Stimulated activated naive CD4-positive, alpha-beta T cell (primary cell): ENCODE results near the gene VAV2.
"Not testable (repeated sequence)": the region's sequence is repeated elsewhere in the genome, so short reads cannot be mapped to it uniquely, and the experiment has no call there.

Experiments used
- DNase-seq, 6 experiments: peaks; one replicate each; lab custom pipeline; 2025; lab: John Stamatoyannopoulos, UW

The VAV2 gene

GRCh38 chr9:133938086-133938485, 54.0 kb downstream of the VAV2 start:
- DNase-seq = no peak

GRCh38 chr9:133937120-133937519, 55.0 kb downstream of the VAV2 start:
- no peak for DNase-seq

DNA sequence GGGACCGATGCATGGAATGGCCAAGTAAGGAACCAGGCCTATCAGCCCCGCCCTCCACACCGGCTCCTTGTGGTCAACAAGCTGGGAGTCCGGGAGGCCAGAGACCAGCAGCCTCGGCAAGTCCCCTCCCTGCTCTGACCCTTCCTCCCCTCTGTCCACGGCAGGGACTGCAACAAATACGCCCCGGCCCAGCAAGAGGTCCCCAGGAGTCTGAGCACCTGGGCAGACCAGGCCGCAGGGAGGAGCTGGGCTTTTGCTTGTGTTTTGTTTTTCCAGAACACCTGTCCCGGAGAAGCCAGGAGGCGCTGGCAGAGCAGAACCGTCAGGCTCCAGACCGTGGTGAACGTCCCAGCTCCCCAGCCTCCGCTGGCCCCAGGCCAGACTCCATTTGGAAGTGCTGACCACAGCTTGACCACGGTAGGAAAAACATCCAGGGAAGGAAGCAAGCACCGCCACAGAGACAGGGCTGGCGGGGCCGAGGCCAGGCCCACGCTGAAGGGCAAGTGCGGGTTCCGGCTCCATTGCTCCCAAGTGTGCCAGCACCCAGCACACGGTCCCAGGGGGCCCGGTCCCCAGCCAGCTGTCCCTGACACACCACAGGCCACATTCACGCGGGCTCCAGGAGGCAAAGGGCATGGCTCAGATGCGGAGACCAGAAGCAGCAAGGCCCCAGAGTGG, 56.7 kb downstream of the VAV2 start:
- no peak for DNase-seq

- no peak for DNase-seq
Observed at GRCh38 chr9:133934482-133935232, 57.5 kb downstream of the VAV2 start.

GRCh38 chr9:133933426-133934026, 58.6 kb downstream of the VAV2 start:
- DNase-seq = no peak

DNA sequence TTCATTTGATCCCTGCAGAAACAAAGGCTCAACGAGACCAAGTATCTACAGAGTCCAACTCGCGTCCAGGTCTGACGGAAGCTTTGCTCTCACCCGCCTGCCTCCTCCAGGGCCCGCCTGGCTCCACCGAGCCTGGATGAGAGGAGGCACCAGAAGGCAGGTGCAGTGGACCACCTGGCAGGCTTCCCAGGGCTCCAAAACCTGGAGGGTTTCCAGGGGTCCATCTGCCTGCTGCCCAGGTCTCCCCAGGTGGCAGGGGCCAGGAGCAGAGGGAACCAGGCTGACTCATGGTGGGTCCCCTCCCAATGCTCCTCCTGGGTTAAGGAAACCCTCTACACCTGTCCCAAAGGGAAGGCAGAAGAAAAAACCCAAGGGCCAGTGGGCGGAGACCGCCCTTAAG, 59.5 kb downstream of the VAV2 start:
- no peak for DNase-seq

DNA sequence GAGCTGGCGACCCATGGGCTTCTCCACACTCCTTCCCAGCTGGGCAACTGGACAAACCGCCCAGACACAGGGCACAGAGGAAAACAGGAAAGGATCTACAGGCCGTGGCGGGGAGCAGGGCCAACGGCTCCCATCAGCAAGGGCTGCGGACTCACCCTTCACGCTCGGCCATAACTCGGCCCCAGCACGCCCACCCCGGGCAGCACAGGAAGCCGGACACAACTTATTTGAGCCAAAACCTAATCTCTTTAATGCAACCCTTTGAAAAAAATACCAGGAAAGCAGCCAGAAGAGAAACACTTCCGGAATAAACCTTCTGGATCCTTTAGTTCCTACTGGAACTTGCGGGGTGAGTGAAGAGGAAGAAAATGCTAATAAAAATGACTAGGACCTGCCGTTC, 59.9 kb downstream of the VAV2 start:
- DNase-seq = no peak

- DNase-seq = no peak
Observed at GRCh38 chr9:133930682-133931485, 61.2 kb downstream of the VAV2 start.

GRCh38 chr9:133930046-133930681, 62.0 kb downstream of the VAV2 start:
- no peak for DNase-seq

GRCh38 chr9:133929599-133929998, 62.5 kb downstream of the VAV2 start:
- no peak for DNase-seq

DNA sequence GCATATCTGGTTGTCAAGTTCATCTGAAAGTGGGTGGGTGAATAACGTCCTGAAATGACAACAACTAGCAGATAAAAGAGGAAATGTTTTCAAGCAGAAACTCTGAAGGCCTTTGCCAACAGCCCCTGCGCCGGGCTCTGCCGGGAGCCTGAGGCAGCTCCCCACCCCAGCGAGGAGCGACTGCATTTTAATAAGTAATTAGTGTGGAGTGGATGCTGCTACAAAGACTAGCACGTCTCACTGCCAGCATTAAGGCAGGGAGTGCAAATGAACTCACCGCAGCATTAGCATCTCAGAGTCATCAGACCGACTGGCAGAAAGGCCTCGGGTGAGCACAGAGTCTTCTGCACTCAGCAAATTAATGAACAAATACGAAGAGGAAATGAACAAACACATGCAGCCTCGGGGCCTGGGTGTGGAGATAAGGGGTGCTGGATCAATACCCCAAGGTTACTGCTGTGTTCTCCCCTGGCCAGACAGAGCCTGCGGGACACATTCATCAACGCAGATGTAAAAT, 63.8 kb downstream of the VAV2 start:
- no peak for DNase-seq

- no peak for DNase-seq
Observed at GRCh38 chr9:133927041-133927440, 65.1 kb downstream of the VAV2 start.

DNA sequence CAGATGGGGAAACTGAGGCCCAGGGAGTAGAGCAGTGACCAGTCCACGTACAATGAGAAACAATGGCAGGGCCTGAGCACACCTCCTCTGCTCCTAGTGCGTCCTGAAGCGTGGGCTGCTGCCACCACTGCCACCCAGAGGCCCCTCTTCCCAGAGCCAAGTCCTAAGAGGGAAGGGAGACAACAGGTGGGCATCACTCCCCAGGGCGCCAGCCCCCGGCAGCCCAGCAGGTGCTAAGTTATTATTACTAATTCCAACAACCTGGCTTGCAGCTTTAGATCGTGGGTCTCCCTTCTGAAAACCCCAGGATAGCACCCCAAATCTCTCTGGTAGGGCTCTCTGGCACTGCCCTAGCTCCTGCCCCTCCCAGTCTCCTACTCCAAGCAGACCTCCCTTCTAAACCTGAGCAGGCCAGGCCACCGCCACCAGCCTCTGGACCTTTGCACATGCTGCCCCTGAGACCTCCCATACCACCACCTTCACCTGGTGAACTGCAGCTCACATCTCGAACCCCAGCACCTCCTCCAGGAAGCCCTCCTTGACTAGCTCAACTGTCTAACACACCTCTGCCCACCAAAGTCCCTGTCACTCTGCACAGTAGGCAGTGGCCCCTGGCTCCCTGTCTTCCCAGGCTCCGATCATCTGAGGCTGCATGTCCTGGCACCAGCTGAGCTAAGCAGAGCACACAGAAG, 65.8 kb downstream of the VAV2 start:
- DNase-seq = no peak

GRCh38 chr9:133924453-133924852, 67.7 kb downstream of the VAV2 start:
- no peak for DNase-seq

DNA sequence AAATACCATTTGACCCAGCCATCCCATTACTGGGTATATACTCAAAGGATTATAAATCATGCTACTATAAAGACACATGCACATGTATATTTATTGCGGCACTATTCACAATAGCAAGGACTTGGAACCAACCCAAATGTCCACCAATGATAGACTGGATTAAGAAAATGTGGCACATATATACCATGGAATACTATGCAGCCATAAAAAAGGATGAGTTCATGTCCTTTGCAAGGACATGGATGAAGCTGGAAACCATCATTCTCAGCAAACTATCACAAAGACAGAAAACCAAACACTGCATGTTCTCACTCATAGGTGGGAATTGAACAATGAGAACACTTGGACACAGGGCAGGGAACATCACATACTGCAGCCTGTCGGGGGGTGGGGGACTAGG, 68.5 kb downstream of the VAV2 start:
- not testable (repeated sequence) for DNase-seq

- no peak for DNase-seq
Observed at GRCh38 chr9:133921866-133922265, 70.3 kb downstream of the VAV2 start.

DNA sequence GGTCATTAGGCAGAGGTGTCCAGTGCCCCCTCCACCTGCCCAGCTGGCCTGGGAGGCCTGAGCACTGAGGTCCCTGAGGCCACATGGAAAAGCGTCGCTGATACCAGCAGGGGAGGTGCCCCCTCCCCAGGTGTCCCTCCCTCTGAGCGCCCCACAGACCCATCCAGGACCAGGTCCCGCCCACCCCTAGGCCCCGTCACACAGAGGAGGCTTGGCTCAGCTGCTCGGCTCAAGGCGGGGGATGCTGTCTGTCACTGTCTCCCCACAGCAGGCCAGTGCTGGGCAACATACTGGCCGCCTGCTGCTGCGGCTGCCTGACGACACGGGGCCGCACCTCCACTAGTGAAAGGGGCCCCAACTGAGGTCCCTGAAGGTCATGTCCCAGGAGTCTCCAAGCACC, 71.7 kb downstream of the VAV2 start:
- no peak for DNase-seq

DNA sequence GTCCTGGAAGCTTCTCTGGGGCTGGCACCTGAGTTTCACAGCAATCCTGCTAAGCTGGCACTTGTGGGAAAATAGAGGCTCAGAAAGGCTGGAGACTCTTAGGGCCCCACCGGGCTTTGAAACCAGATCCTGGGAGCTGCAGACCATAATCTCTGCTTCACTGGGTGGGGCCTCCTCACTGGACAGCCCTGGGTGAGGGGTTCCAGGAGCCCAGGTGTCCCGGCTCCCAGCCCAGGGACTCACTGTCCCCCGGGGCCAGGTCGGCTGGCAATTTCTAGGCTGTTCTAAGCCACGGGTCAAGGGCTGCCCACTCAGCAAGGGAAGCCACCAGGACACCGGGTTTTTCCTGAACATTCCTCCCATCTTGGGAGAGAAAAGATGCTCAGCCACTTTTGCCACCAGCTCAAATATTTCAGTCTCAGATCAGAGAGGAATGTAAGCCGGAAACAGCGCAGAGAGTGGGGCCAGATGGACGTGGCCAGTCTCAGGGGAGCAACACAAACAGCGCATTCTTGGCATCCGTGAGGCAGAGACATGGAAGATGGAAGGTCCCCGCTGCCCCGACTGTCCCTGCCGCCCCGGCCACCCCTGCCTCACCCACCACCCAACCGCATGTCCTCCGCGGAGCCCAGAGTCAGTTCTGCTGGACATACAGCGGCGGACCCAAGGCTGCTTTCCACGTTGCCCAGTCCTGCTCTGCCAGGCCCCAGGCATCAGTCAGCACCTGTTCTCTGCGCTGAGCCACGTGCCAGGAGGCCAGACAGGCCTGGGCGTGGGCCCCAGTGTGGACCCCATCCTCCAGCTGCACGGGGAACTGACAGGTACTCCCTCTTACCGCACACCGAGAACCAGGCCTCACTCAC, 72.6 kb downstream of the VAV2 start:
- DNase-seq = no peak

DNA sequence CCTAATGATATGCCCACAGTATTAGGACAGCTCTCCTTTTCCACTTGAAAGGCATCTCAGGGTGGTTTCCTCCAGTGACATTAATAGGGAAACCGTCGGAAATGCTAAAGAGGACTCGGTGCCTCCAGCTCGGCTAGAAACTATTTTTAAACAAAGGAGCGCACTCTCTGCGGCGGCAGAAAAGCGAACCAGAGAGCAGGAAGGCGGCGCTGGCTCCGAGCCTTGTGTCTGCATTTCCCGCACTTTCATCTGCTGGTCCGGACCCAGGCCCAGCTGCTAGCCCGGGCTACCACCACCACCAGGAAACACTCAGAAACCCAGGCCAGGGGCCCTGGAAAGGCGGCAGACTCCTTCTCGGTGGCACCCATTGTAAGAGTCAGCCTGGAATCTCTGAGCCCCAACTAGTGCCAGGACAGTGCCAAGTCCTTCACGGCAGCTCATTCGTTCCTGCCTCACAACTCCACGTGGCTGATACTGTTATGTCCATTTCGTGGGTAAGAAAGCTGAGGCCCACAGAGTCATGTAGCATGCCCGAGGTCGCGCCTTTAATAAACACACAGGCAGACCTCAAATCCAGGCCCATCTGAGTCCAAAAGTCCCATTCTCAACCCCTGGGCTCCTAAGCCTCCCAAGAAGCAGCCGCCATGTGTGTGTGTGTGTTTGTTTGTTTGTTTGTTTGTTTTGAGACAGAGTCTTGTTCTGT, 73.9 kb downstream of the VAV2 start:
- no peak for DNase-seq

- DNase-seq = no peak
Observed at GRCh38 chr9:133917375-133917774, 74.7 kb downstream of the VAV2 start.
